ENCODE results near the gene MAP1S.

MAP1S gene

DNA sequence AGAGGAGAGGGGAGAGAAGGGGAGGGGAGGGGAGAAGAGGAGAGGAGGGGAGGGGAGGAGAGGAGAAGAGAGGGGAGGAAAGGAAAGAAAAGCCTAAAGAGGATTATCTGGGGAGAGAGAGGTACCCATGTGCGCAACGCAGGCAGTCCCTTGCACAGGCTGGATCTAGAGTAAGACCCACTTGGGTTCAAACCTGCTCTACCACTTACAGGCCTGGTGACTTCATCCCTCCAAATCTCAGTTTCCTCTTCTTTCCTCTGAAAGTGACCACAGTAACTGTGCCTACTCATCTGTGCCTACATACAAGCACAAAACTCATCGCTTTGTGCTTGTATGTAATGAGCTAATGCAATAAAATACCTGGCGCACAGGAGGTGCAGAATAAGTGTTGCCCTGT, 732 bp upstream of the MAP1S start:
- no peak overlapping the region for H3K14ac ChIP-seq (ENCODE audit: low read length)
- no peak overlapping the region for H2BK5ac ChIP-seq (ENCODE audit: low read depth, low read length, poor library complexity)
- no peak overlapping the region for H3K18ac ChIP-seq (ENCODE audit: low read length)
- WGBS (ENCODE audit: extremely low coverage, insufficient coverage, insufficient read length) = no CpG with 5 or more reads among the region's 4 CpGs
- no peak for DNase-seq
- peak overlapping the region; percentile 73 for H3K4me2 ChIP-seq (ENCODE audit: low read length)
- H3K9me3 ChIP-seq (ENCODE audit: insufficient read depth, low read depth, low read length) = no peaks in the 10 kb centered on the region
- H3K79me1 ChIP-seq (ENCODE audit: low read length) = peaks cover 3% of the 10 kb centered on the region
- no peak overlapping the region for H2BK120ac ChIP-seq (ENCODE audit: insufficient read depth, low read length, poor library complexity)
- no peak overlapping the region for H3K23ac ChIP-seq (ENCODE audit: low read length)
- H3K4me3 ChIP-seq (ENCODE audit: low read depth, low read length) = peak overlapping the region; percentile 20
- H4K12ac ChIP-seq (ENCODE audit: low read depth, low read length) = no peak overlapping the region
- H2AFZ ChIP-seq (ENCODE audit: insufficient read depth, low read length, poor library complexity) = no peak overlapping the region
- H4K8ac ChIP-seq (ENCODE audit: low read depth, low read length) = peak overlapping the region; percentile 64
- H2AK5ac ChIP-seq (ENCODE audit: low read length) = no peak overlapping the region
- H3K4ac ChIP-seq (ENCODE audit: low read depth, low read length) = no peak overlapping the region
- H3K4me1 ChIP-seq (ENCODE audit: control insufficient read depth in 1 of 2, insufficient read depth in 2 of 2, low read length in 2 of 2) = peaks cover 13 to 14% of the 10 kb centered on the region in 2 experiments
- H4K91ac ChIP-seq (ENCODE audit: low read depth, low read length) = no peak overlapping the region
- no peak overlapping the region for H2BK12ac ChIP-seq (ENCODE audit: low read length)
- H3K27me3 ChIP-seq (ENCODE audit: insufficient read depth, low read length) = no peaks in the 10 kb centered on the region
- H3K36me3 ChIP-seq (ENCODE audit: control insufficient read depth in 1 of 2, insufficient read depth in 2 of 2, low read length in 2 of 2) = peaks cover 4% of the 10 kb centered on the region in 2 experiments
- peak overlapping the region; percentile 31 for H3K9ac ChIP-seq (ENCODE audit: low read length)
- peaks cover 9% of the 10 kb centered on the region for H3K79me2 ChIP-seq (ENCODE audit: control insufficient read depth, insufficient read depth, low read length, poor library complexity)
- H3K27ac ChIP-seq (ENCODE audit: low read depth, low read length) = no peak overlapping the region

DNA sequence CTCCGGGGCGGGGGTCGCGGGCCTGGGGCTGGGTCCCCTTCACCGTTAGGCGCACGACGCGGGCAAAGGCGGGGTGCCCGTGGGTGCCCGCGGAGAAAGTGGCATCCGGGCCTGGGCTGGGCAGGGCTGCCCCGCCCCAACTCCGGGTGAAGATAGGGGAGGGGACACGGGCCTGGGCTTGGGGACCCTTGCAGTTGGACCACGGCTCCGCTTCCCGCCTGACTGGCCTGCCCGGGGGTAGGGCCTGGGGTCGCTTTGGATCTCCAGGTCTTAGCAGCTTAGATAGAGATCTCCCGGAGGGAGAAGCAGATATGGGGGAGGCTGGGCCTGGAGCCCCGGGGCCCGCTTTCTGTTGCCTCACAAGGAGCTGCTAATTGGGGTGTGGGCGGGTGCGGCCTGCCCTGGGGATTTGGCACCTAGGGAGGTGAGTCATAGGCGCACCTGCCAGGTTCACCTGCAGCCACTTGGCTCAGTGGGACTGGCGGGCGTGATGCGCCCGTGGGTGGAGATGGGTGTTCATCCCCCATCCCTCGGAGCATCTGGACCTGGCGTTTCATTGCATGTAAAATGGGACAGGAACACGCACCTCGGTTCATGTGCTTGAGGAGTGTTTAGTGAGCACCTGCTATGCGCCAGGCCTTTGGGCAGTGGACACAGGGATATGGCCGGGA, 585 bp downstream of the MAP1S start:
- H2BK5ac ChIP-seq (ENCODE audit: low read depth, low read length, poor library complexity) = no peak overlapping the region
- no peak overlapping the region for H2BK120ac ChIP-seq (ENCODE audit: insufficient read depth, low read length, poor library complexity)
- peaks cover 12 to 16% of the 10 kb centered on the region in 2 experiments for H3K36me3 ChIP-seq (ENCODE audit: control insufficient read depth in 1 of 2, insufficient read depth in 2 of 2, low read length in 2 of 2)
- H3K18ac ChIP-seq (ENCODE audit: low read length) = peak overlapping the region; percentile 81
- no peaks in the 10 kb centered on the region for H3K27me3 ChIP-seq (ENCODE audit: insufficient read depth, low read length)
- H3K4ac ChIP-seq (ENCODE audit: low read depth, low read length) = peak overlapping the region; percentile 85
- H3K79me2 ChIP-seq (ENCODE audit: control insufficient read depth, insufficient read depth, low read length, poor library complexity) = peaks cover 9% of the 10 kb centered on the region
- peak overlapping the region; percentile 46 for H4K8ac ChIP-seq (ENCODE audit: low read depth, low read length)
- H3K23ac ChIP-seq (ENCODE audit: low read length) = no peak overlapping the region
- no peak overlapping the region for H2AFZ ChIP-seq (ENCODE audit: insufficient read depth, low read length, poor library complexity)
- H3K79me1 ChIP-seq (ENCODE audit: low read length) = peaks cover 3% of the 10 kb centered on the region
- H4K12ac ChIP-seq (ENCODE audit: low read depth, low read length) = no peak overlapping the region
- H3K14ac ChIP-seq (ENCODE audit: low read length) = peak overlapping the region; percentile 22
- H3K4me1 ChIP-seq (ENCODE audit: control insufficient read depth in 1 of 2, insufficient read depth in 2 of 2, low read length in 2 of 2) = peaks cover 13 to 14% of the 10 kb centered on the region in 2 experiments
- peak overlapping the region; percentile 75 for H3K9ac ChIP-seq (ENCODE audit: low read length)
- peak overlapping the region; percentile 77 for H3K4me2 ChIP-seq (ENCODE audit: low read length)
- peak overlapping the region; percentile 63 for H4K91ac ChIP-seq (ENCODE audit: low read depth, low read length)
- no peak overlapping the region for H2BK12ac ChIP-seq (ENCODE audit: low read length)
- H3K9me3 ChIP-seq (ENCODE audit: insufficient read depth, low read depth, low read length) = no peaks in the 10 kb centered on the region
- peak in 1 of 2 donors; percentile 32 for DNase-seq
- peak overlapping the region; percentile 92 for H3K4me3 ChIP-seq (ENCODE audit: low read depth, low read length)
- no peak overlapping the region for H3K27ac ChIP-seq (ENCODE audit: low read depth, low read length)
- WGBS (ENCODE audit: extremely low coverage, insufficient coverage, insufficient read length) = no CpG with 5 or more reads among the region's 38 CpGs
- peak overlapping the region; percentile 71 for H2AK5ac ChIP-seq (ENCODE audit: low read length)

DNA sequence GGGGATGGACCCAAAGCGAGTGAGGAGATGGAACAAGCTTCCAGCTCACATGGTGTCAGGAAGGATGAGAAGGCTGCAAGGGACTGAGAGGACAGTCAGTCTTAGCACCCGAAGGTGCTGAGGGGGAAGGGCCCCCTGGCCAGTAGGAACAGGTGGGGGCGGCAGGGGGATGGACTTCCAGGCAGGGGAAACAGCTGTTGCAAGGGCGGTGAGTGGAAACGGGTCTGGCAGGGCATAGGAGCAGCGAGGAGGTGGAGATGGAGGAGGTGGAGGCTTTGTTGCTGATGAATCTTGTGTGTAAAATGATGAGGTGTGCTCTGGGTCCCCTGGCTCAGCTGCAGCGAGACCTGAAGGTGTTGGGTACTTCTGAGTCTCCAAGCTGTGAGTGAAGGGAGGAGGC, 1.2 kb downstream of the MAP1S start:
- no peak overlapping the region for H3K23ac ChIP-seq (ENCODE audit: low read length)
- H3K9me3 ChIP-seq (ENCODE audit: insufficient read depth, low read depth, low read length) = no peaks in the 10 kb centered on the region
- H3K79me1 ChIP-seq (ENCODE audit: low read length) = peaks cover 3% of the 10 kb centered on the region
- H3K27ac ChIP-seq (ENCODE audit: low read depth, low read length) = no peak overlapping the region
- peak overlapping the region; percentile 92 for H3K4me3 ChIP-seq (ENCODE audit: low read depth, low read length)
- H2BK5ac ChIP-seq (ENCODE audit: low read depth, low read length, poor library complexity) = no peak overlapping the region
- no peak overlapping the region for H4K91ac ChIP-seq (ENCODE audit: low read depth, low read length)
- H3K9ac ChIP-seq (ENCODE audit: low read length) = no peak overlapping the region
- H3K4ac ChIP-seq (ENCODE audit: low read depth, low read length) = peak overlapping the region; percentile 85
- H3K27me3 ChIP-seq (ENCODE audit: insufficient read depth, low read length) = no peaks in the 10 kb centered on the region
- no peak for DNase-seq
- H3K18ac ChIP-seq (ENCODE audit: low read length) = no peak overlapping the region
- H4K8ac ChIP-seq (ENCODE audit: low read depth, low read length) = no peak overlapping the region
- H3K79me2 ChIP-seq (ENCODE audit: control insufficient read depth, insufficient read depth, low read length, poor library complexity) = peaks cover 9% of the 10 kb centered on the region
- no peak overlapping the region for H3K14ac ChIP-seq (ENCODE audit: low read length)
- no peak overlapping the region for H2AK5ac ChIP-seq (ENCODE audit: low read length)
- peaks cover 18 to 22% of the 10 kb centered on the region in 2 experiments for H3K36me3 ChIP-seq (ENCODE audit: control insufficient read depth in 1 of 2, insufficient read depth in 2 of 2, low read length in 2 of 2)
- H2AFZ ChIP-seq (ENCODE audit: insufficient read depth, low read length, poor library complexity) = no peak overlapping the region
- WGBS (ENCODE audit: extremely low coverage, insufficient coverage, insufficient read length) = no CpG with 5 or more reads among the region's 7 CpGs
- H3K4me1 ChIP-seq (ENCODE audit: control insufficient read depth in 1 of 2, insufficient read depth in 2 of 2, low read length in 2 of 2) = peaks cover 13 to 14% of the 10 kb centered on the region in 2 experiments
- no peak overlapping the region for H2BK12ac ChIP-seq (ENCODE audit: low read length)
- H4K12ac ChIP-seq (ENCODE audit: low read depth, low read length) = no peak overlapping the region
- no peak overlapping the region for H2BK120ac ChIP-seq (ENCODE audit: insufficient read depth, low read length, poor library complexity)
- peak overlapping the region; percentile 77 for H3K4me2 ChIP-seq (ENCODE audit: low read length)

DNA sequence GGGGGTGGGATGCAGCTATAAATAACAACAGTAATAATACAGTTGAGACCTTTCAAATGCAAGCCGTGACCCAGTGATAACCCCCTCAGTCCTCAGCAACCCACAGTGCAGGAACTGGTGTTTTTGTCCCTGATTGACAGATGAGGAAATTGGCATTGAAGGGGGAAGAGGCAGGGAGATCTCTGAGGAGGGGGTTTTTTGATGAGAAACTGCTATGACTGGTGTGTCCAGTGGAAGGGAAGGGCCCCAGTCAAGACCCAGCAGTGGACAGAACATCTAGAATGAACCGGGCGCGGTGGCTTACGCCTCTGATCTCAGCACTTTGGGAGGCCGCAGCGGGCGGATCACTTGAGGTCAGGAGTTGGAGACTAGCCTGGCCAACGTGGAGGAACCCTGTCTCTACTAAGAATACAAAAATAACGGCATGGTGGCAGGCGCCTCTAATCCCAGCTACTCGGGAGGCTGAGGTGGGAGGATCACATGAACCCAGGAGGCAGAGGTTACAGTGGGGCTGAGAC, 1.9 kb downstream of the MAP1S start:
- H4K91ac ChIP-seq (ENCODE audit: low read depth, low read length) = no peak overlapping the region
- no peak overlapping the region for H3K14ac ChIP-seq (ENCODE audit: low read length)
- H3K4me3 ChIP-seq (ENCODE audit: low read depth, low read length) = no peak overlapping the region
- H3K4me1 ChIP-seq (ENCODE audit: control insufficient read depth in 1 of 2, insufficient read depth in 2 of 2, low read length in 2 of 2) = peaks cover 13 to 14% of the 10 kb centered on the region in 2 experiments
- H3K23ac ChIP-seq (ENCODE audit: low read length) = no peak overlapping the region
- peaks cover 3% of the 10 kb centered on the region for H3K79me1 ChIP-seq (ENCODE audit: low read length)
- H3K9ac ChIP-seq (ENCODE audit: low read length) = no peak overlapping the region
- no peak overlapping the region for H3K4me2 ChIP-seq (ENCODE audit: low read length)
- peaks cover 9% of the 10 kb centered on the region for H3K79me2 ChIP-seq (ENCODE audit: control insufficient read depth, insufficient read depth, low read length, poor library complexity)
- no peak overlapping the region for H2BK12ac ChIP-seq (ENCODE audit: low read length)
- no peak overlapping the region for H3K18ac ChIP-seq (ENCODE audit: low read length)
- H2BK120ac ChIP-seq (ENCODE audit: insufficient read depth, low read length, poor library complexity) = no peak overlapping the region
- H2AFZ ChIP-seq (ENCODE audit: insufficient read depth, low read length, poor library complexity) = no peak overlapping the region
- H2BK5ac ChIP-seq (ENCODE audit: low read depth, low read length, poor library complexity) = no peak overlapping the region
- H4K8ac ChIP-seq (ENCODE audit: low read depth, low read length) = no peak overlapping the region
- no peak overlapping the region for H4K12ac ChIP-seq (ENCODE audit: low read depth, low read length)
- no peaks in the 10 kb centered on the region for H3K27me3 ChIP-seq (ENCODE audit: insufficient read depth, low read length)
- peak overlapping the region; percentile 16 for H3K4ac ChIP-seq (ENCODE audit: low read depth, low read length)
- no peak overlapping the region for H3K27ac ChIP-seq (ENCODE audit: low read depth, low read length)
- H2AK5ac ChIP-seq (ENCODE audit: low read length) = no peak overlapping the region
- peaks cover 26 to 29% of the 10 kb centered on the region in 2 experiments for H3K36me3 ChIP-seq (ENCODE audit: control insufficient read depth in 1 of 2, insufficient read depth in 2 of 2, low read length in 2 of 2)
- no peak for DNase-seq
- H3K9me3 ChIP-seq (ENCODE audit: insufficient read depth, low read depth, low read length) = no peaks in the 10 kb centered on the region
- WGBS (ENCODE audit: extremely low coverage, insufficient coverage, insufficient read length) = no CpG with 5 or more reads among the region's 12 CpGs

All from trophoblast cell (in vitro differentiated cells and primary cell).